Activated CD8-positive, alpha-beta memory T cell treated with anti-CD3 and anti-CD28 coated beads for 36 hours (primary cell): Measurements from ENCODE around the gene MAML2. TPM values are rescaled to one million over a fixed set of nuclear protein-coding genes. Genes with fewer than 3 reads are reported as not detected.

ENCODE experiments used
- CTCF ChIA-PET: fragments of 350-600 bp; sonication (Branson Sonifier 250); formaldehyde crosslinking; loops from one replicate; lab custom pipeline; 2021; ENCODE audit warnings: antibody characterized with exemption; lab: Charles Lee
- POLR2A ChIA-PET: fragments of 350-600 bp; sonication (Branson Sonifier 250); formaldehyde crosslinking; loops from one replicate; lab custom pipeline; 2021; ENCODE audit warnings: antibody characterized with exemption; lab: Charles Lee
- total RNA-seq, 2 experiments: library from RNA; stranded (reverse); gene quantifications; one replicate each; pipeline ENCODE4 v1.2.3, GENCODE V29; 2021

The MAML2 gene
- total RNA-seq, 2 experiments from 2014 or later, result 15.6 to 16.4 TPM

DNA sequence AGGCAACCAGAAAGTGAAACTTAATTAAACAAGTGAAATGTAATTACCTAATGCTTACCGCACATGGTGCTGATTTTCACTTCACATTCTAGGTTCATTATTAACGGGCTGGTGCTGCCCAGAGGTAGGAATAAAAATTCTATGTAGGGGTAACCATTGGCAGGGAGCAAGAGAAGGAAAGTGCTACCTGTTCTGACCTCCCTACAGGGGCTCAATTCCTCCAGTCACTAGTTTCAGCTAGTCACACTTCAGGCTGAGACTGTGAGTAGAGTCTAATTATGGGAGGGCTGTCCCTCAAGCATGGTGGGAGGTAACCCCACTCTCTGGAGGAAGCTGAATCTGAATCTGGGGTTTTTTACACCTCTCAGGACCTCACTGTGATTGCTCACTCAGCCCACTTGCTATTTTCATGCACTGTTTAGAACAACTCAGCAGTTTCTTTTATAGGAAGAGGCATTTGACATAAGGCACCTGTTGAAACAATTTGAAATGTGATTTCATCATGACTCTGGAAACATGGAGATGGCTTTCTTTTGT is 75.4 kb downstream of the MAML2 start:
- ChIA-PET CTCF (interaction anchor here (1.0 to 1.8 kb wide), 2 partner anchors 76 to 192 kb away, joined by 3 to 7 read pairs; partner anchors contain the start of gene MAML2), POLR2A (interaction anchor here (0.6 to 2.0 kb wide), 5 partner anchors 11 to 122 kb away, joined by 3 to 4 read pairs (median 3); partner anchors contain the start of genes CCDC82, JRKL and MAML2)

DNA sequence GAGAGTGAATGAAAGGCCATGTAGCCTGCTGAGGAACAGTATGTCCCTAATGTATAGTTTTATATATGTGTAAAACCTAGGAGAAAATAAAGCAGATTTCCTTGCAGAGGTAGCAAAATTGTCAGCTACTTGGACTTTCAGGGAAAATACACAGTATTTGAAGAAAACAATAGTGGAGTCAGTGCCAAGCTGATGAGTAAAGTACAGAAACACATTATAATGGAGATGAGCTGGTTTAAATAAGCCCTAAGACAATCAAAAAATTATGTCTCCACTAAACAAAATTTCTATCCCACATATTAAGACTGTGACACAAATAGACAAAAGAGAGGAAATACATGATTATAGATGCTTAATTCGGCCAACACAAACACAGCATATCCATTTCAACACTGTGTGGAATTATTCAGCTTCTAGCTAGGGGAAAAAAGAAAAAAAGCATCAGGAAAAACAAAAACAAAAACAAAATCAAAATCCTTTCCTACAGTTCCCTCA is 75.9 kb downstream of the MAML2 start:
- POLR2A ChIA-PET, result interaction anchor here (0.7 to 0.9 kb wide), 3 partner anchors 11 to 123 kb away, joined by 3 read pairs; partner anchors contain the start of genes CCDC82 and JRKL
- CTCF ChIA-PET, result interaction anchor here (1.0 to 1.8 kb wide), 2 partner anchors 76 to 191 kb away, joined by 3 to 7 read pairs; partner anchors contain the start of gene MAML2

GRCh38 chr11:96265972-96266371 is 77.0 kb downstream of the MAML2 start:
- POLR2A ChIA-PET, result no interaction called here
- CTCF ChIA-PET, result interaction anchor here (1.8 kb wide), 2 partner anchors 11 to 77 kb away, joined by 4 to 7 read pairs; partner anchors contain the start of gene MAML2

GRCh38 chr11:96265220-96265737 is 77.7 kb downstream of the MAML2 start:
- POLR2A ChIA-PET, result no interaction called here
- CTCF ChIA-PET, result interaction anchor here (1.8 kb wide), 1 partner anchor 10 kb away, joined by 4 read pairs; no protein-coding TSS in a partner anchor

DNA sequence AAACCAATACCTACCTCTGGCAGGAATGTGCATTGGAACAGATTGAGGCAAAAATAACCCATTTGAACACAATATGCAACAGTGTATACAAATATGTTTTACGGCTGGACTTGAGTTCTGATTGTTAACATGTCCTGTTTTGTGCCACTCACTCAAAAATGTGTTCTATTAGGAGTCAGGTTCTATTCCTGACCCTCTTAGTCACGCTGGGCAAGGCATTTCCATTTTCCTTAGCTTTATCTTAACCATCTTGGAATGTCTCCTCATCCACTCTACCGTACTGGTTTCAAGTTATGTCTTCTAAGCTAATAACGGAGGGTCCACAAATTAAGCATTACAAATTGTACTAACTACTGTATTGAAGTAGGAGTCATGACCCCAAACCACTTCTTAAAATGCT is 78.6 kb downstream of the MAML2 start:
- POLR2A ChIA-PET, result no interaction called here
- CTCF ChIA-PET, result interaction anchor here (1.0 kb wide), 1 partner anchor 26 kb away, joined by 3 read pairs; no protein-coding TSS in a partner anchor

GRCh38 chr11:96263238-96263763 is 79.7 kb downstream of the MAML2 start:
- POLR2A ChIA-PET, result interaction anchor here (0.7 kb wide), 1 partner anchor 9 kb away, joined by 4 read pairs; no protein-coding TSS in a partner anchor
- CTCF ChIA-PET, result no interaction called here

GRCh38 chr11:96260532-96260931 is 82.5 kb downstream of the MAML2 start:
- POLR2A ChIA-PET, result no interaction called here
- CTCF ChIA-PET, result no interaction called here

GRCh38 chr11:96260067-96260511 is 82.9 kb downstream of the MAML2 start:
- CTCF ChIA-PET, result no interaction called here

DNA sequence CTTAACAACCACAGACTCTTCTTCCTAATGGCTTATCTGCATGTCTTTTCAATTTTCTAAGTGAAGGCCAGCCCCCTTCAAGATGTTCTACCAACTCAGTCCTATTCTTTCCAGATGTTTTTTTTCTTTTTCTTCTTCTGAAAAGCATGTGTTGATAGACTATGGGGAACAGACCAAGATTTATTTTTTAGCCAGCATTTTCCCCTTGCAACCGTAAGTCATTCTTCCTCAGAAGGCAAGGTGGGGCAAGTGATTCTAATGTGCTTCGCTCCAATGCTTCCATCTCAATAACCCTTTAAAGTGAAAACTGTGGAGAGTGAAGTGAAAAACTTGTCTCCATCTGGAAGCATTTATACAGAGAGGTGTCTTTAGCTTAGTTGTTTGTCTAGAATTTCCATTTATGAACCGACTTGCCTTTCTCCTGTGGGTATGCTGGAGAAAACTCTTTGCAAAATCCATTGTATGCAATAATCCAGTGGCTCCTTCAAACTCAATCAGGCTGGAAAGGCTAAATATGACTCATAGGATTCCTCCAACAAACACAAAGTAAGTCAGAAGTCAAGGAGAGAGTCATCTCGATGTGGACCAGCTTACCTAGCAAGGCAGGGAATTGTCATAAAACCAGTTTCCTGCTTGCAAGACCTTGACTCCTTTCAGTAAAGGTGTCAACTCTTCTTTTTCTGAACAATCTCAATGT is 83.7 kb downstream of the MAML2 start:
- ChIA-PET CTCF (no interaction called here), POLR2A (interaction anchor here (1.8 kb wide), 1 partner anchor 84 kb away, joined by 4 read pairs; the partner anchor contains the start of gene MAML2)

More at GRCh38 chr11:96260067-96260511, 82.9 kb downstream of the MAML2 start:
- POLR2A ChIA-PET, result no interaction called here

- POLR2A ChIA-PET, result interaction anchor here (1.8 kb wide), 1 partner anchor 85 kb away, joined by 4 read pairs; the partner anchor contains the start of gene MAML2
- CTCF ChIA-PET, result interaction anchor here (0.9 kb wide), 1 partner anchor 85 kb away, joined by 3 read pairs; the partner anchor contains the start of gene MAML2
These were observed 84.7 kb downstream of the MAML2 start for GRCh38 chr11:96257972-96258934.

DNA sequence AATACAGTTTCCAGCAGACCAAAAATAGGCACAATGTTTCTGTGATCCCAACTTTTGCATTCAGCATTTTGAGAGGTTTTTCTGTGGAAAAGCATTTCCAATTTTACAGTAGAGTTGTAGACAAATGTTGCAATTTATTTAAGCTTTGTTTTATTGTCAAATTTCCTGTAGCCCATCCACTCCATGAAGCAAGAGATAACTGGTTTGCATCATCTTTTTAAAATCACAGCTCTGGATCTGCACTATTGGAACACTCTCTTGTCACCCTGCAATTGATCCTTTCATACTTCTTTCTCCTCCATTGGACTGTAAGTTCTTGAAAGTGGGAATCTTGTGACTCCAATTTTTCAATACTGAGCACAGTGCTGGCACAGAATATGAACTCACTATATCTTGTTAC is 86.0 kb downstream of the MAML2 start:
- CTCF ChIA-PET, result interaction anchor here (1.4 kb wide), 1 partner anchor 86 kb away, joined by 3 read pairs; the partner anchor contains the start of gene MAML2
- POLR2A ChIA-PET, result interaction anchor here (0.6 to 1.2 kb wide), 2 partner anchors 20 to 75 kb away, joined by 3 to 4 read pairs; no protein-coding TSS in a partner anchor

GRCh38 chr11:96256215-96257011 is 86.6 kb downstream of the MAML2 start:
- ChIA-PET CTCF (interaction anchor here (0.7 to 1.4 kb wide), 2 partner anchors 27 to 87 kb away, joined by 3 read pairs; partner anchors contain the start of gene MAML2), POLR2A (interaction anchor here (0.6 to 1.2 kb wide), 2 partner anchors 20 to 75 kb away, joined by 3 to 4 read pairs; no protein-coding TSS in a partner anchor)

DNA sequence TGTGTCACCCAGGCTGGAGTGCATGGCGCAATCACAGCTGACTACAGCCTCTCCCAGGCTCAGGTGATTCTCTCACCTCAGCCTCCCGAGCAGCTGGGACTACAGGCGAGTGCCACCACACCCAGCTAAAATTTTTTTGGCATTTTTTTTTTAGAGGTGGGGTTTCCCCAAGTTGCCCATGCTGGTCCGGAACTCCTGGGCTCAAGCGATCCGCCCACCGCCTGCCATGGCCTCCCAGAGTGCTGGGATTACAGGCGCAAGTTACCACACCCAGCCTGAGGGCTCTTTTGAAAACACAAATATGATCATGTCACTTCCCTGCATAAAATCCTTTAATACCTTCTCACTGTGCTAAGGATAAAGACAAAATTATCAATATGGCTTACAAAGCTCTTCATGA is 88.1 kb downstream of the MAML2 start:
- POLR2A ChIA-PET, result interaction anchor here (0.6 kb wide), 1 partner anchor 8 kb away, joined by 4 read pairs; no protein-coding TSS in a partner anchor
- CTCF ChIA-PET, result interaction anchor here (0.9 to 1.4 kb wide), 3 partner anchors 11 to 85 kb away, joined by 3 to 4 read pairs (median 3); no protein-coding TSS in a partner anchor

- ChIA-PET POLR2A (interaction anchor here (0.6 to 1.2 kb wide), 3 partner anchors 9 to 89 kb away, joined by 3 to 4 read pairs (median 3); partner anchors contain the start of gene MAML2), CTCF (interaction anchor here (1.4 to 1.6 kb wide), 2 partner anchors 86 to 89 kb away, joined by 3 to 6 read pairs; partner anchors contain the start of gene MAML2)
These were observed 88.9 kb downstream of the MAML2 start for GRCh38 chr11:96254087-96254486.

- POLR2A ChIA-PET, result no interaction called here
- CTCF ChIA-PET, result no interaction called here
These were observed 96.1 kb downstream of the MAML2 start for GRCh38 chr11:96246718-96247552.
